GM12878 (cell line): Measurements from ENCODE around the gene TSR3.

Experiments
- CTCF ChIP-seq, 3 experiments: IDR thresholded peaks in 2 of 3; conservative IDR thresholded peaks in 1 of 3; 2 replicates each; pipeline ENCODE4 v1.5.1; 2011; ENCODE audit warnings: low read depth in 3 of 3, low read length in 3 of 3, mild to moderate bottlenecking in 3 of 3, control low read depth in 2 of 3, moderate library complexity in 2 of 3, inconsistent platforms in 1 of 3, mixed read lengths in 1 of 3; ENCODE audit not compliant: control insufficient read depth in 2 of 3, insufficient read depth in 1 of 3; ENCODE audit errors: extremely low read depth in 1 of 3
- FOXK2 ChIP-seq: fragments of 450-650 bp; IDR thresholded peaks from 2 replicates; pipeline ENCODE4 v1.6.1; 2017; ENCODE audit warnings: mild to moderate bottlenecking, moderate library complexity
- GABPA ChIP-seq: IDR thresholded peaks from 2 replicates; pipeline ENCODE4 v1.6.1; 2014; ENCODE audit warnings: antibody characterized with exemption, low read depth, mild to moderate bottlenecking, inconsistent platforms
- JUND ChIP-seq: IDR thresholded peaks from 2 replicates; pipeline ENCODE4 v1.6.1; 2012; ENCODE audit warnings: low read depth, mild to moderate bottlenecking, low read length, improper control_type of control experiment, moderate library complexity
- POLR2A ChIP-seq: IDR thresholded peaks from 2 replicates; pipeline ENCODE4 v1.6.1; 2011; ENCODE audit warnings: low read depth, mild to moderate bottlenecking, low read length
- POLR2AphosphoS5 ChIP-seq: IDR thresholded peaks from 2 replicates; pipeline ENCODE4 v1.6.1; 2011; ENCODE audit warnings: mild to moderate bottlenecking, low read length, inconsistent platforms
- SMC3 ChIP-seq: IDR thresholded peaks from 2 replicates; pipeline ENCODE4 v1.6.1; 2011; ENCODE audit warnings: low read length, improper control_type of control experiment, borderline replicate concordance
- SP1 ChIP-seq: IDR thresholded peaks from one replicate; pipeline ENCODE4 v1.6.1; 2011; ENCODE audit warnings: low read depth, low read length
- USF2 ChIP-seq: IDR thresholded peaks from 2 replicates; pipeline ENCODE4 v1.6.1; 2011; ENCODE audit warnings: low read depth, low read length, improper control_type of control experiment, borderline replicate concordance
- YY1 ChIP-seq: IDR thresholded peaks from 2 replicates; pipeline ENCODE4 v1.6.1; 2011; ENCODE audit warnings: low read depth, mild to moderate bottlenecking, low read length

DNA sequence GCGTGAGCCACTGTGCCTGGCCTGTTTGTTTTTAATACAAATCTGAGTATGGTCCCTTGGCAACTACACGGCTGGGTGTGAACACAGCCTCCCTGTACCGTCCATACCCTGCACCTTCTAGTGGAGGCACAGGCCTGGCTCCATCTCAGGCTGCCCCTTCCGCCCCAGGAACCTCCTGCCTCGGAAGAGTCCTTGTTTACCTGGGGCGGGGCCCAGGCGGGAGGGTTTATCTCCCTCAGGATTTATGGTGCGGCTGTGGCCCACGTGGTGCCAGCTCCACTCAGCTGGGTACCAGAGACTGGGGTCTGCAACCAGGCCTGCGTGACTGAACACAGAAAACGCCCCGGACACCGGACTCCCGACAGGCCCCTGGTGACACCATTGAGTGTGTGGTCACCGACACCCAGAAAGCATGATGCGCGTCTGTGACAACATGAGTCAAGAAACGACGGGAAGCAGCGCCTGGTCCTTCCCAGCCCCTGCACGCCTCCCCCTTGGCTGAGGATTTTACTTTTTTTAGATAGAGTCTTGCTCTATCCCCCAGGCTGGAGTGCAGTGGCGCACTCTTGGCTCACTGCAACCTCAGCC lies 43.9 kb upstream of the TSR3 start:
- TF ChIP-seq USF2 = no peak
- no peak for TF ChIP-seq GABPA
- TF ChIP-seq JUND = no peak
- no peak for TF ChIP-seq POLR2AphosphoS5
- TF ChIP-seq FOXK2 = no peak
- TF ChIP-seq CTCF (IDR thresholded peaks at IDR 0.05 in 2 of 3, conservative IDR thresholded peaks at IDR 0.05 in 1 of 3; ENCODE audit: control insufficient read depth in 2 of 3, extremely low read depth in 1 of 3, insufficient read depth in 1 of 3, low read depth in 3 of 3, low read length in 3 of 3) = no peak
- no peak for TF ChIP-seq SMC3
- TF ChIP-seq POLR2A = no peak
- TF ChIP-seq SP1 = no peak
- no peak for TF ChIP-seq YY1
